ENCODE measurements around the gene ROR1. TPM values are rescaled to one million over a fixed set of nuclear protein-coding genes. Genes with fewer than 3 reads are reported as not detected.

Gene ROR1
- total RNA-seq, 1 experiment from 2014 or later: 33.8 TPM

- no peak for DNase-seq
- intact Hi-C loops (cut with micrococcal nuclease; ENCODE audit: unreplicated experiment): no loop called here
- no peaks in the 10 kb centered on the region for H3K4me1 Mint-ChIP-seq (ENCODE audit: low read depth, unreplicated experiment)
- CTCF ChIA-PET: no interaction called here
- H3K27me3 Mint-ChIP-seq (ENCODE audit: unreplicated experiment): no peaks in the 10 kb centered on the region
- no peaks in the 10 kb centered on the region for H3K36me3 Mint-ChIP-seq (ENCODE audit: insufficient read depth, unreplicated experiment)
- H3K27ac Mint-ChIP-seq (ENCODE audit: unreplicated experiment): no peak overlapping the region
- no TSS peak for BruUV-seq (replicated peaks)
- no peak for TF ChIP-seq CTCF (IDR thresholded peaks at IDR 0.05; ENCODE audit: unreplicated experiment)
- H3K4me3 Mint-ChIP-seq (ENCODE audit: low read depth, unreplicated experiment): no peak overlapping the region
- H3K9me3 Mint-ChIP-seq (ENCODE audit: low read depth, unreplicated experiment): no peaks in the 10 kb centered on the region
Measured at GRCh38 chr1:64155278-64155677, 381.5 kb downstream of the ROR1 start.

GRCh38 chr1:64161357-64161941, 387.6 kb downstream of the ROR1 start:
- H3K27ac Mint-ChIP-seq (ENCODE audit: unreplicated experiment): no peak overlapping the region
- H3K4me3 Mint-ChIP-seq (ENCODE audit: low read depth, unreplicated experiment): no peak overlapping the region
- H3K4me1 Mint-ChIP-seq (ENCODE audit: low read depth, unreplicated experiment): peaks cover 8% of the 10 kb centered on the region
- intact Hi-C loops (cut with micrococcal nuclease; ENCODE audit: unreplicated experiment): no loop called here
- H3K27me3 Mint-ChIP-seq (ENCODE audit: unreplicated experiment): no peaks in the 10 kb centered on the region
- H3K9me3 Mint-ChIP-seq (ENCODE audit: low read depth, unreplicated experiment): no peaks in the 10 kb centered on the region
- H3K36me3 Mint-ChIP-seq (ENCODE audit: insufficient read depth, unreplicated experiment): no peaks in the 10 kb centered on the region
- CTCF ChIA-PET: no interaction called here
- TF ChIP-seq CTCF (IDR thresholded peaks at IDR 0.05; ENCODE audit: unreplicated experiment): no peak
- no TSS peak for BruUV-seq (replicated peaks)
- no peak for DNase-seq

GRCh38 chr1:64162151-64162550, 388.3 kb downstream of the ROR1 start:
- Mint-ChIP-seq H3K27ac (ENCODE audit: unreplicated experiment) (no peak overlapping the region), H3K9me3 (ENCODE audit: low read depth, unreplicated experiment) (no peaks in the 10 kb centered on the region), H3K27me3 (ENCODE audit: unreplicated experiment) (no peaks in the 10 kb centered on the region), H3K4me3 (ENCODE audit: low read depth, unreplicated experiment) (no peak overlapping the region), H3K4me1 (ENCODE audit: low read depth, unreplicated experiment) (peaks cover 8% of the 10 kb centered on the region), H3K36me3 (ENCODE audit: insufficient read depth, unreplicated experiment) (no peaks in the 10 kb centered on the region)
- intact Hi-C loops (cut with micrococcal nuclease; ENCODE audit: unreplicated experiment): no loop called here
- DNase-seq: no peak
- no TSS peak for BruUV-seq (replicated peaks)
- CTCF ChIA-PET: no interaction called here
- no peak for TF ChIP-seq CTCF (IDR thresholded peaks at IDR 0.05; ENCODE audit: unreplicated experiment)

- Mint-ChIP-seq H3K4me3 (ENCODE audit: low read depth, unreplicated experiment) (no peak overlapping the region), H3K36me3 (ENCODE audit: insufficient read depth, unreplicated experiment) (no peaks in the 10 kb centered on the region), H3K27ac (ENCODE audit: unreplicated experiment) (no peak overlapping the region), H3K9me3 (ENCODE audit: low read depth, unreplicated experiment) (no peaks in the 10 kb centered on the region), H3K27me3 (ENCODE audit: unreplicated experiment) (no peaks in the 10 kb centered on the region), H3K4me1 (ENCODE audit: low read depth, unreplicated experiment) (peaks cover 8% of the 10 kb centered on the region)
- no peak for TF ChIP-seq CTCF (IDR thresholded peaks at IDR 0.05; ENCODE audit: unreplicated experiment)
- CTCF ChIA-PET: no interaction called here
- intact Hi-C loops (cut with micrococcal nuclease; ENCODE audit: unreplicated experiment): no loop called here
- DNase-seq: no peak
- BruUV-seq (replicated peaks): no TSS peak
Measured at GRCh38 chr1:64162804-64163203, 389.0 kb downstream of the ROR1 start.

All from Calu3 (cell line).